T-helper 1 cell treated with Interleukin-12 subunit alpha and Interleukin-12 subunit beta and Interleukin-4 antibody, amounts not matched to agents 30 μg/mL and 1 μg/mL, for 36 hours (primary cell): ENCODE data around the gene DUSP10.

ENCODE experiments used
- H3K27ac Mint-ChIP-seq: one replicate; pipeline ENCODE4 v1.8.0; 2021; ENCODE audit warnings: mild to moderate bottlenecking, mixed read lengths
- H3K27me3 Mint-ChIP-seq: one replicate; pipeline ENCODE4 v1.8.0; 2021; ENCODE audit warnings: low read depth, mixed read lengths
- H3K36me3 Mint-ChIP-seq: one replicate; pipeline ENCODE4 v1.8.0; 2021; ENCODE audit warnings: low read depth, mixed read lengths
- H3K4me1 Mint-ChIP-seq: one replicate; pipeline ENCODE4 v1.8.0; 2021; ENCODE audit warnings: low read depth, mixed read lengths
- H3K4me3 Mint-ChIP-seq: one replicate; pipeline ENCODE4 v1.8.0; 2021; ENCODE audit warnings: mild to moderate bottlenecking, moderate library complexity, mixed read lengths
- H3K9me3 Mint-ChIP-seq: one replicate; pipeline ENCODE4 v1.8.0; 2021; ENCODE audit warnings: mixed read lengths

The DUSP10 gene

GRCh38 chr1:221718381-221719277 is 23.3 kb downstream of the DUSP10 start:
- peaks cover 70% of the 10 kb centered on the region for H3K4me1 Mint-ChIP-seq
- H3K4me3 Mint-ChIP-seq, result no peak overlapping the region
- no peaks in the 10 kb centered on the region for H3K27me3 Mint-ChIP-seq
- H3K27ac Mint-ChIP-seq, result no peak overlapping the region
- peaks cover 4% of the 10 kb centered on the region for H3K9me3 Mint-ChIP-seq
- peaks cover 64% of the 10 kb centered on the region for H3K36me3 Mint-ChIP-seq

- no peak overlapping the region for H3K27ac Mint-ChIP-seq
- H3K27me3 Mint-ChIP-seq, result no peaks in the 10 kb centered on the region
- peaks cover 69% of the 10 kb centered on the region for H3K4me1 Mint-ChIP-seq
- H3K4me3 Mint-ChIP-seq, result no peak overlapping the region
- peaks cover 52% of the 10 kb centered on the region for H3K36me3 Mint-ChIP-seq
- no peaks in the 10 kb centered on the region for H3K9me3 Mint-ChIP-seq
Measured at GRCh38 chr1:221717485-221717853, 24.4 kb downstream of the DUSP10 start.

- Mint-ChIP-seq H3K4me1 (peaks cover 69% of the 10 kb centered on the region), H3K4me3 (no peak overlapping the region), H3K27me3 (no peaks in the 10 kb centered on the region), H3K27ac (no peak overlapping the region), H3K36me3 (peaks cover 48% of the 10 kb centered on the region), H3K9me3 (no peaks in the 10 kb centered on the region)
Measured at GRCh38 chr1:221716713-221717484, 25.0 kb downstream of the DUSP10 start.

GRCh38 chr1:221715321-221716169 is 26.3 kb downstream of the DUSP10 start:
- Mint-ChIP-seq H3K4me1 (peaks cover 74% of the 10 kb centered on the region), H3K36me3 (peaks cover 40% of the 10 kb centered on the region), H3K27me3 (no peaks in the 10 kb centered on the region), H3K27ac (peak overlapping the region; percentile 78), H3K4me3 (peak overlapping the region; percentile 47), H3K9me3 (no peaks in the 10 kb centered on the region)

- H3K4me3 Mint-ChIP-seq, result peak overlapping the region; percentile 59
- no peaks in the 10 kb centered on the region for H3K9me3 Mint-ChIP-seq
- no peaks in the 10 kb centered on the region for H3K27me3 Mint-ChIP-seq
- peaks cover 34% of the 10 kb centered on the region for H3K36me3 Mint-ChIP-seq
- peaks cover 73% of the 10 kb centered on the region for H3K4me1 Mint-ChIP-seq
- peak overlapping the region; percentile 36 for H3K27ac Mint-ChIP-seq
Measured at GRCh38 chr1:221714227-221715152, 27.4 kb downstream of the DUSP10 start.

GRCh38 chr1:221712776-221713431 is 29.0 kb downstream of the DUSP10 start:
- peaks cover 78% of the 10 kb centered on the region for H3K4me1 Mint-ChIP-seq
- H3K9me3 Mint-ChIP-seq, result no peaks in the 10 kb centered on the region
- H3K27me3 Mint-ChIP-seq, result no peaks in the 10 kb centered on the region
- peak overlapping the region; percentile 97 for H3K27ac Mint-ChIP-seq
- peak overlapping the region; percentile 74 for H3K4me3 Mint-ChIP-seq
- H3K36me3 Mint-ChIP-seq, result peaks cover 24% of the 10 kb centered on the region

GRCh38 chr1:221712198-221712684 is 29.6 kb downstream of the DUSP10 start:
- H3K9me3 Mint-ChIP-seq, result no peaks in the 10 kb centered on the region
- H3K27ac Mint-ChIP-seq, result peak overlapping the region; percentile 97
- peak overlapping the region; percentile 74 for H3K4me3 Mint-ChIP-seq
- peaks cover 24% of the 10 kb centered on the region for H3K36me3 Mint-ChIP-seq
- H3K4me1 Mint-ChIP-seq, result peaks cover 81% of the 10 kb centered on the region
- no peaks in the 10 kb centered on the region for H3K27me3 Mint-ChIP-seq

- H3K4me3 Mint-ChIP-seq, result peak overlapping the region; percentile 36
- peak overlapping the region; percentile 97 for H3K27ac Mint-ChIP-seq
- no peaks in the 10 kb centered on the region for H3K9me3 Mint-ChIP-seq
- H3K27me3 Mint-ChIP-seq, result no peaks in the 10 kb centered on the region
- peaks cover 81% of the 10 kb centered on the region for H3K4me1 Mint-ChIP-seq
- H3K36me3 Mint-ChIP-seq, result peaks cover 20% of the 10 kb centered on the region
Measured at GRCh38 chr1:221711656-221712055, 30.2 kb downstream of the DUSP10 start.

DNA sequence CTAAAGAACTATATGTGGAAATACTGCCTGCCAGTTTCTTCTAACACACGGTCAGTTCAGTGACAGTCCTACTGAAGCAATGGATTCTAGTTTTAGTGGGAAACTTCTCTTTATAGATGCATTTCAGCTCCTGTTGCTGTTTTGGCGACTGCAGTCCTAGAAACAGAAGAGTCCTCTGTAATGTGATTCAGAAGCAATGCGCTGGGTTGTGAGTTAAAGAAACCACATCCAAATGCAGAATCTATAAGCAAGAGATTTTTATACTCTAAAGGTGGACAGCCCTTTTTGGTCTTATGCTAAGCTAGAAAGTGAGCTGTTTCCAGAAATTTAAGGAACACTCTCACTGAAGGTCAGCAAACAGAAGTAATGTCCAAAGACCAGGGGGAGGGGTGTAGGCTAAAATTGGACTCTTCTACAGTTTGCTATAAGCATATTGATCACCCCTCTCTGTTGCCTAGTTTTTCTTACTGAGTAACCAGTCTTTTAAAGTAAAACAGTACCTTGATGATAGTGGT is 30.8 kb downstream of the DUSP10 start:
- Mint-ChIP-seq H3K4me1 (peaks cover 77% of the 10 kb centered on the region), H3K27ac (peak overlapping the region; percentile 97), H3K27me3 (no peaks in the 10 kb centered on the region), H3K4me3 (no peak overlapping the region), H3K9me3 (no peaks in the 10 kb centered on the region), H3K36me3 (peaks cover 21% of the 10 kb centered on the region)

- Mint-ChIP-seq H3K27me3 (no peaks in the 10 kb centered on the region), H3K4me1 (peaks cover 68% of the 10 kb centered on the region), H3K4me3 (no peak overlapping the region), H3K36me3 (peaks cover 25% of the 10 kb centered on the region), H3K27ac (peak overlapping the region; percentile 16), H3K9me3 (no peaks in the 10 kb centered on the region)
Measured at GRCh38 chr1:221709854-221710253, 32.0 kb downstream of the DUSP10 start.

GRCh38 chr1:221708987-221709386 is 32.9 kb downstream of the DUSP10 start:
- Mint-ChIP-seq H3K9me3 (no peaks in the 10 kb centered on the region), H3K36me3 (peaks cover 24% of the 10 kb centered on the region), H3K27me3 (no peaks in the 10 kb centered on the region), H3K27ac (peak overlapping the region; percentile 67), H3K4me3 (no peak overlapping the region), H3K4me1 (peaks cover 59% of the 10 kb centered on the region)

- Mint-ChIP-seq H3K36me3 (peaks cover 28% of the 10 kb centered on the region), H3K4me3 (no peak overlapping the region), H3K27ac (peak overlapping the region; percentile 67), H3K27me3 (no peaks in the 10 kb centered on the region), H3K4me1 (peaks cover 55% of the 10 kb centered on the region), H3K9me3 (no peaks in the 10 kb centered on the region)
Measured at GRCh38 chr1:221708076-221708571, 33.8 kb downstream of the DUSP10 start.
